PC-3 (cell line): Measurements from ENCODE around the gene SPDEF. TPM values are rescaled to one million over a fixed set of nuclear protein-coding genes. Genes with fewer than 3 reads are reported as not detected.

Source experiments
- ATAC-seq: fragments of 200-7000 bp; cut with Tn5 transposase; 2 replicates; pipeline ENCODE4 v1.9.1; 2020; ENCODE audit warnings: mild to moderate bottlenecking, moderate library complexity
- BruUV-seq: library from RNA; stranded (reverse); fragments of 400-500 nt; replicated peaks from 2 replicates; lab custom pipeline; 2021; lab: Mats Ljungman, UMichigan
- CTCF ChIA-PET: fragments of 300-600 bp; sonication (Branson Sonifier 250); formaldehyde crosslinking; loops from one replicate; lab custom pipeline; 2022; ENCODE audit warnings: antibody characterized with exemption; lab: Charles Lee
- POLR2A ChIA-PET: fragments of 300-600 bp; sonication (Branson Sonifier 250); formaldehyde crosslinking; loops from one replicate; lab custom pipeline; 2022; ENCODE audit warnings: antibody characterized with exemption; ENCODE audit not compliant: unreplicated experiment; lab: Charles Lee
- DNase-seq: peaks from one replicate; pipeline ENCODE4 v3.0.0-alpha.2; 2015
- H2AFZ ChIP-seq: fragments of 300-600 bp; sonication (generic); 2 replicates; pipeline ENCODE4 v1.6.0; 2016; ENCODE audit warnings: antibody characterized with exemption, low read length
- H3F3A ChIP-seq: fragments of 300-600 bp; sonication (generic); one replicate; pipeline ENCODE4 v1.6.0; 2017; ENCODE audit warnings: antibody characterized with exemption, low read length, control low read depth, mild to moderate bottlenecking; ENCODE audit not compliant: unreplicated experiment
- H3K27ac ChIP-seq: fragments of 300-600 bp; sonication (generic); 2 replicates; pipeline ENCODE4 v1.5.1; 2016; ENCODE audit warnings: mild to moderate bottlenecking, low read length
- H3K27me3 ChIP-seq: fragments of 300-600 bp; sonication (generic); 2 replicates; pipeline ENCODE4 v1.6.1; 2016; ENCODE audit warnings: low read length, mixed read lengths
- H3K36me3 ChIP-seq: fragments of 300-600 bp; sonication (generic); 2 replicates; pipeline ENCODE4 v1.6.1; 2016; ENCODE audit warnings: low read depth, mixed run types, low read length, mixed read lengths
- H3K4me1 ChIP-seq: fragments of 300-600 bp; sonication (generic); 2 replicates; pipeline ENCODE4 v1.5.1; 2016; ENCODE audit warnings: low read length; ENCODE audit not compliant: insufficient read depth
- H3K4me2 ChIP-seq: fragments of 300-600 bp; sonication (generic); 2 replicates; pipeline ENCODE4 v1.6.0; 2016; ENCODE audit warnings: low read length
- H3K4me3 ChIP-seq: fragments of 300-600 bp; sonication (generic); 2 replicates; pipeline ENCODE4 v1.5.1; 2016; ENCODE audit warnings: mild to moderate bottlenecking, low read length, mixed read lengths
- H3K79me2 ChIP-seq: fragments of 300-600 bp; sonication (generic); 2 replicates; pipeline ENCODE4 v1.6.1; 2017; ENCODE audit warnings: low read length, mixed read lengths
- H3K9ac ChIP-seq: fragments of 300-600 bp; sonication (generic); 2 replicates; pipeline ENCODE4 v1.6.0; 2016; ENCODE audit warnings: mild to moderate bottlenecking, low read length
- H3K9me2 ChIP-seq: fragments of 300-600 bp; sonication (generic); replicated peaks from 2 replicates; pipeline ENCODE4 v1.6.1; 2016; ENCODE audit warnings: mixed run types, low read length, mixed read lengths
- H3K9me3 ChIP-seq: fragments of 300-600 bp; sonication (generic); 2 replicates; pipeline ENCODE4 v1.6.1; 2016; ENCODE audit warnings: low read length, mixed read lengths
- H4K20me1 ChIP-seq: fragments of 300-600 bp; sonication (generic); 2 replicates; pipeline ENCODE4 v1.6.1; 2016; ENCODE audit warnings: low read length, mixed read lengths
- CTCF ChIP-seq: fragments of 300-600 bp; sonication (generic); conservative IDR thresholded peaks from 2 replicates; pipeline ENCODE4 v1.5.1; 2017; ENCODE audit warnings: antibody characterized with exemption, low read depth, mild to moderate bottlenecking, low read length
- EZH2 ChIP-seq: fragments of 300-600 bp; sonication (generic); IDR thresholded peaks from one replicate; pipeline ENCODE4 v1.6.1; 2017; ENCODE audit warnings: antibody characterized with exemption, mild to moderate bottlenecking, low read length; ENCODE audit not compliant: unreplicated experiment
- EZH2phosphoT487 ChIP-seq: fragments of 300-600 bp; sonication (generic); IDR thresholded peaks from 2 replicates; pipeline ENCODE4 v1.6.1; 2018; ENCODE audit warnings: mild to moderate bottlenecking, antibody characterized with exemption, low read length, borderline replicate concordance
- intact Hi-C: fragments of 100-400 bp; cut with micrococcal nuclease; formaldehyde crosslinking; loops from 2 replicates; pipeline ENCODE4 v1.9.0; 2023
- total RNA-seq: library from RNA; depleted of rRNA; stranded (reverse); fragments of >200 nt; gene quantifications from 2 replicates; pipeline ENCODE4 v1.2.3, GENCODE V29; 2014

The SPDEF gene
- total RNA-seq, 1 experiment from 2014 or later = 190 TPM

GRCh38 chr6:34537922-34538550 is 18.1 kb downstream of the SPDEF start:
- H3K4me2 ChIP-seq = no peak overlapping the region
- CTCF ChIA-PET = no interaction called here
- H3K9ac ChIP-seq = no peak overlapping the region
- no peaks in the 10 kb centered on the region for H4K20me1 ChIP-seq
- H3K27me3 ChIP-seq = no peaks in the 10 kb centered on the region
- no peak overlapping the region for H3K27ac ChIP-seq
- H3K9me3 ChIP-seq = no peaks in the 10 kb centered on the region
- DNase-seq (no peak), ATAC-seq (no peak)
- H3K9me2 ChIP-seq = no peaks in the 10 kb centered on the region
- H3K4me3 ChIP-seq = no peak overlapping the region
- H3F3A ChIP-seq = no peaks in the 10 kb centered on the region
- H3K36me3 ChIP-seq = peaks cover 12% of the 10 kb centered on the region
- intact Hi-C loops = loop anchor here (5.0 kb wide), 1 partner anchor 291 kb away; the partner anchor contains the start of gene SMIM29
- POLR2A ChIA-PET = no interaction called here
- TF ChIP-seq CTCF = no peak
- TF ChIP-seq EZH2phosphoT487 = no peak
- no peak for TF ChIP-seq EZH2
- peaks cover 17% of the 10 kb centered on the region for H3K4me1 ChIP-seq
- TSS peak; percentile 44 for BruUV-seq
- no peaks in the 10 kb centered on the region for H3K79me2 ChIP-seq
- H2AFZ ChIP-seq = no peak overlapping the region

- H3K79me2 ChIP-seq = no peaks in the 10 kb centered on the region
- H3F3A ChIP-seq = no peaks in the 10 kb centered on the region
- peak overlapping the region; percentile 32; the same call in 1 of the 2 replicates for H3K4me3 ChIP-seq
- intact Hi-C loops = loop anchor here (5.0 kb wide), 1 partner anchor 290 kb away; the partner anchor contains the start of gene SMIM29
- H3K9me3 ChIP-seq = no peaks in the 10 kb centered on the region
- H3K4me1 ChIP-seq = peaks cover 17% of the 10 kb centered on the region
- 0 out of 2 replicates have a peak, but pooled peaks have one; percentile 6 for ATAC-seq
- no peaks in the 10 kb centered on the region for H4K20me1 ChIP-seq
- BruUV-seq = no TSS peak
- TF ChIP-seq EZH2phosphoT487 = no peak
- TF ChIP-seq EZH2 = no peak
- TF ChIP-seq CTCF = no peak
- POLR2A ChIA-PET = interaction anchor here (0.6 to 0.7 kb wide), 2 partner anchors 9 to 99 kb away, joined by 3 read pairs; no protein-coding TSS in a partner anchor
- no peak for DNase-seq
- H3K27me3 ChIP-seq = no peaks in the 10 kb centered on the region
- CTCF ChIA-PET = no interaction called here
- no peak overlapping the region for H3K27ac ChIP-seq
- H3K36me3 ChIP-seq = peaks cover 12% of the 10 kb centered on the region
- H3K4me2 ChIP-seq = peak overlapping the region; percentile 69
- H2AFZ ChIP-seq = no peak overlapping the region
- no peak overlapping the region for H3K9ac ChIP-seq
- H3K9me2 ChIP-seq = no peaks in the 10 kb centered on the region
Observed at GRCh38 chr6:34536959-34537848, 18.9 kb downstream of the SPDEF start.
